Panc1 (cell line): ENCODE measurements around the gene SLC22A5. TPM values are rescaled to one million over a fixed set of nuclear protein-coding genes. Genes with fewer than 3 reads are reported as not detected.

ENCODE experiments used
- ATAC-seq: fragments of 200-7000 bp; cut with Tn5 transposase; 2 replicates; pipeline ENCODE4 v1.9.1; 2020; ENCODE audit warnings: mild to moderate bottlenecking, moderate library complexity
- BruUV-seq: library from RNA; stranded (reverse); fragments of 400-500 nt; replicated peaks from 2 replicates; lab custom pipeline; 2021; lab: Mats Ljungman, UMichigan
- CTCF ChIA-PET: fragments of 300-600 bp; sonication (Branson Sonifier 250); formaldehyde crosslinking; loops from one replicate; lab custom pipeline; 2022; ENCODE audit warnings: antibody characterized with exemption; lab: Charles Lee
- POLR2A ChIA-PET: fragments of 300-600 bp; sonication (Branson Sonifier 250); formaldehyde crosslinking; loops from one replicate; lab custom pipeline; 2022; ENCODE audit warnings: antibody characterized with exemption; lab: Charles Lee
- DNase-seq: peaks from one replicate; pipeline ENCODE4 v3.0.0-alpha.2; 2010; ENCODE audit warnings: low read depth, low spot score
- H3K27ac ChIP-seq: 2 replicates; pipeline ENCODE4 v1.5.1; 2011; ENCODE audit warnings: mild to moderate bottlenecking, low read length, inconsistent platforms
- H3K27me3 ChIP-seq: fragments of 200-500 bp; sonication (Bioruptor generic); 2 replicates; pipeline ENCODE4 v1.6.0; 2014; ENCODE audit warnings: low read length, inconsistent platforms; ENCODE audit not compliant: control insufficient read depth, insufficient read depth
- H3K36me3 ChIP-seq: fragments of 200-500 bp; sonication (Bioruptor generic); 2 replicates; pipeline ENCODE4 v1.5.1; 2014; ENCODE audit warnings: inconsistent platforms, mild to moderate bottlenecking, low read length, moderate library complexity; ENCODE audit not compliant: control insufficient read depth, insufficient read depth
- H3K4me1 ChIP-seq: 2 replicates; pipeline ENCODE4 v1.5.1; 2011; ENCODE audit warnings: inconsistent platforms, mild to moderate bottlenecking, low read length, moderate library complexity; ENCODE audit not compliant: control insufficient read depth, insufficient read depth
- H3K4me3 ChIP-seq, 2 experiments: 2 replicates each; pipeline ENCODE4 v1.5.1; 2011 to 2012; ENCODE audit warnings: low read depth in 2 of 2, low read length in 2 of 2, mild to moderate bottlenecking in 2 of 2, inconsistent platforms in 1 of 2, moderate library complexity in 1 of 2
- H3K9me3 ChIP-seq: fragments of 200-500 bp; sonication (Bioruptor generic); 2 replicates; pipeline ENCODE4 v1.5.1; 2014; ENCODE audit warnings: low read depth, mild to moderate bottlenecking, inconsistent platforms, low read length, moderate library complexity; ENCODE audit not compliant: control insufficient read depth, insufficient read depth
- POLR2AphosphoS5 ChIP-seq: IDR thresholded peaks from 2 replicates; pipeline ENCODE4 v1.6.1; 2012; ENCODE audit warnings: mild to moderate bottlenecking, low read depth, low read length, moderate library complexity
- SIN3A ChIP-seq: IDR thresholded peaks from 2 replicates; pipeline ENCODE4 v1.6.1; 2012; ENCODE audit warnings: low read depth, mild to moderate bottlenecking, low read length, moderate library complexity, borderline replicate concordance; ENCODE audit not compliant: insufficient read depth
- TCF7L2 ChIP-seq: IDR thresholded peaks from 2 replicates; pipeline ENCODE4 v1.6.1; 2011; ENCODE audit warnings: mild to moderate bottlenecking, low read depth, low read length, inconsistent platforms
- in situ Hi-C: cut with HindIII; loops from 2 replicates; pipeline ENCODE4 v1.10.0; 2016; ENCODE audit warnings: low sequenced_read_pairs, low pct_unique_long_range_greater_than_20kb
- intact Hi-C: fragments of 100-400 bp; cut with micrococcal nuclease; formaldehyde crosslinking; loops from one replicate; pipeline ENCODE4 v1.10.0; 2022; ENCODE audit not compliant: unreplicated experiment
- total RNA-seq: library from RNA; stranded (reverse); gene quantifications from one replicate; pipeline ENCODE4 v1.2.1, GENCODE V29; 2021; ENCODE audit not compliant: unreplicated experiment
- TF ChIP-seq, protein P1 (sequence below): fragments of 450-650 bp; IDR thresholded peaks from 2 replicates; pipeline ENCODE4 v1.5.1; 2017; ENCODE audit warnings: mild to moderate bottlenecking
- TF ChIP-seq, protein P2 (sequence below), 2 experiments: IDR thresholded peaks; 2 replicates each; pipeline ENCODE4 v1.6.1; 2011 to 2012; ENCODE audit warnings: low read depth in 2 of 2, control low read depth in 1 of 2, low read length in 1 of 2, mild to moderate bottlenecking in 1 of 2, moderate library complexity in 1 of 2; ENCODE audit not compliant: insufficient read depth in 1 of 2

Gene SLC22A5
- total RNA-seq, 1 experiment from 2014 or later = 9.5 TPM

DNA sequence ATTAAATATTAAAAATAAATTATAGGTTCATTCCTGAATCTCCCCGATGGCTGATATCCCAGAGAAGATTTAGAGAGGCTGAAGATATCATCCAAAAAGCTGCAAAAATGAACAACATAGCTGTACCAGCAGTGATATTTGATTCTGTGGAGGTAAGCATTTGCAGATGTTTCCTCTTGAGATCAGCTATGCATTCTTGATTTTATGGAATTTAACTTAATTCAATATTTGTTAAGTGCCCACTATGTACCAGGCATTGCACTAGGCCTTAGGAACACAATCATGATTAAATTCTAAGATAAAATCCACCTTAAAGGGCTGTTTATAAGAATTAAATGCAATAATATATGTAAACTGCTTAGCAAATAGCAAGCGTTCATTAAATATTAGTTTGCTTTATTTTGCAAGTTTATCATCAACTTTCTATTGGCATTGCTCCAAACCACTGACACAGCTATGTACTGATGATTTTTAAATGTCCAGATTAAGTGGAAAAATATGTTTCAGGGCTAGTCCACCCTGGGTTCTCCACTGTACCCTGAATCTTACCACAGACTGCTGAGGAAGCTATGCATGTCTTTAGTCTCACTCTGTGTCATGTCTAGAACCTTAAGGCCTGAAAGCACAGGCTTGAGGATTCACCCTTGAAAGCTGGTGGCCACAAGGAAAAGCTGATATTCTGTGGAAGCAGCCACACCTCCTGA, 42.1 kb upstream of the SLC22A5 start:
- H3K4me1 ChIP-seq = no peaks in the 10 kb centered on the region
- DNase-seq (no peak), ATAC-seq (no peak)
- CTCF ChIA-PET = no interaction called here
- intact Hi-C loops = no loop called here
- POLR2A ChIA-PET = no interaction called here
- H3K36me3 ChIP-seq = no peaks in the 10 kb centered on the region
- no peak overlapping the region for H3K4me3 ChIP-seq
- no peaks in the 10 kb centered on the region for H3K27me3 ChIP-seq
- no peaks in the 10 kb centered on the region for H3K9me3 ChIP-seq
- no TSS peak for BruUV-seq
- in situ Hi-C loops = no loop called here
- TF ChIP-seq SIN3A (no peak), TCF7L2 (no peak), POLR2AphosphoS5 (no peak)
- TF ChIP-seq, protein P1, sequence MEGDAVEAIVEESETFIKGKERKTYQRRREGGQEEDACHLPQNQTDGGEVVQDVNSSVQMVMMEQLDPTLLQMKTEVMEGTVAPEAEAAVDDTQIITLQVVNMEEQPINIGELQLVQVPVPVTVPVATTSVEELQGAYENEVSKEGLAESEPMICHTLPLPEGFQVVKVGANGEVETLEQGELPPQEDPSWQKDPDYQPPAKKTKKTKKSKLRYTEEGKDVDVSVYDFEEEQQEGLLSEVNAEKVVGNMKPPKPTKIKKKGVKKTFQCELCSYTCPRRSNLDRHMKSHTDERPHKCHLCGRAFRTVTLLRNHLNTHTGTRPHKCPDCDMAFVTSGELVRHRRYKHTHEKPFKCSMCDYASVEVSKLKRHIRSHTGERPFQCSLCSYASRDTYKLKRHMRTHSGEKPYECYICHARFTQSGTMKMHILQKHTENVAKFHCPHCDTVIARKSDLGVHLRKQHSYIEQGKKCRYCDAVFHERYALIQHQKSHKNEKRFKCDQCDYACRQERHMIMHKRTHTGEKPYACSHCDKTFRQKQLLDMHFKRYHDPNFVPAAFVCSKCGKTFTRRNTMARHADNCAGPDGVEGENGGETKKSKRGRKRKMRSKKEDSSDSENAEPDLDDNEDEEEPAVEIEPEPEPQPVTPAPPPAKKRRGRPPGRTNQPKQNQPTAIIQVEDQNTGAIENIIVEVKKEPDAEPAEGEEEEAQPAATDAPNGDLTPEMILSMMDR = no peak
- TF ChIP-seq, protein P2, sequence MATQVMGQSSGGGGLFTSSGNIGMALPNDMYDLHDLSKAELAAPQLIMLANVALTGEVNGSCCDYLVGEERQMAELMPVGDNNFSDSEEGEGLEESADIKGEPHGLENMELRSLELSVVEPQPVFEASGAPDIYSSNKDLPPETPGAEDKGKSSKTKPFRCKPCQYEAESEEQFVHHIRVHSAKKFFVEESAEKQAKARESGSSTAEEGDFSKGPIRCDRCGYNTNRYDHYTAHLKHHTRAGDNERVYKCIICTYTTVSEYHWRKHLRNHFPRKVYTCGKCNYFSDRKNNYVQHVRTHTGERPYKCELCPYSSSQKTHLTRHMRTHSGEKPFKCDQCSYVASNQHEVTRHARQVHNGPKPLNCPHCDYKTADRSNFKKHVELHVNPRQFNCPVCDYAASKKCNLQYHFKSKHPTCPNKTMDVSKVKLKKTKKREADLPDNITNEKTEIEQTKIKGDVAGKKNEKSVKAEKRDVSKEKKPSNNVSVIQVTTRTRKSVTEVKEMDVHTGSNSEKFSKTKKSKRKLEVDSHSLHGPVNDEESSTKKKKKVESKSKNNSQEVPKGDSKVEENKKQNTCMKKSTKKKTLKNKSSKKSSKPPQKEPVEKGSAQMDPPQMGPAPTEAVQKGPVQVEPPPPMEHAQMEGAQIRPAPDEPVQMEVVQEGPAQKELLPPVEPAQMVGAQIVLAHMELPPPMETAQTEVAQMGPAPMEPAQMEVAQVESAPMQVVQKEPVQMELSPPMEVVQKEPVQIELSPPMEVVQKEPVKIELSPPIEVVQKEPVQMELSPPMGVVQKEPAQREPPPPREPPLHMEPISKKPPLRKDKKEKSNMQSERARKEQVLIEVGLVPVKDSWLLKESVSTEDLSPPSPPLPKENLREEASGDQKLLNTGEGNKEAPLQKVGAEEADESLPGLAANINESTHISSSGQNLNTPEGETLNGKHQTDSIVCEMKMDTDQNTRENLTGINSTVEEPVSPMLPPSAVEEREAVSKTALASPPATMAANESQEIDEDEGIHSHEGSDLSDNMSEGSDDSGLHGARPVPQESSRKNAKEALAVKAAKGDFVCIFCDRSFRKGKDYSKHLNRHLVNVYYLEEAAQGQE (IDR thresholded peaks at IDR 0.05; ENCODE audit: insufficient read depth in 1 of 2, low read depth in 2 of 2, low read length in 1 of 2) = no peak
- no peak overlapping the region for H3K27ac ChIP-seq

DNA sequence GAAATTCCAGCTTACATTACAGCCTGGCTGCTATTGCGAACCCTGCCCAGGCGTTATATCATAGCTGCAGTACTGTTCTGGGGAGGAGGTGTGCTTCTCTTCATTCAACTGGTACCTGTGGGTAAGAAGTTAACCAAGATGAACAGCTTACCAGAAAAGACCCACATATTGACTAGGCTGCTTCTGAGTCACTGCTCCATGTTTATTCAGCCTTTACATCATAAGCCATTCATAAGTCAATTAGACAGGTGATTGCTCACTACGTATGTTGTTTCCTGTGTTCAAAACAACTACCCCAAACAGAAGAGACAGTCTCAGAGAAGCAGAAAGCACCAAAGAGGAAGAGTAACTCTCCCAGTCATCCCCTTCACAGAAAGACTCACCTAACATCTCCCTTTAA, 34.7 kb upstream of the SLC22A5 start:
- Histone ChIP-seq H3K36me3 (no peaks in the 10 kb centered on the region), H3K27me3 (no peaks in the 10 kb centered on the region), H3K4me3 (no peak overlapping the region), H3K9me3 (no peaks in the 10 kb centered on the region), H3K27ac (no peak overlapping the region), H3K4me1 (no peaks in the 10 kb centered on the region)
- BruUV-seq = no TSS peak
- CTCF ChIA-PET = interaction anchor here (0.6 kb wide), 1 partner anchor 166 kb away, joined by 6 read pairs; no protein-coding TSS in a partner anchor
- DNase-seq = peak; percentile 38
- in situ Hi-C loops = no loop called here
- TF ChIP-seq, protein P1 = no peak
- no peak for TF ChIP-seq POLR2AphosphoS5
- TF ChIP-seq, protein P2 (IDR thresholded peaks at IDR 0.05; ENCODE audit: insufficient read depth in 1 of 2, low read depth in 2 of 2, low read length in 1 of 2) = no peak
- intact Hi-C loops = no loop called here
- no peak for ATAC-seq
- POLR2A ChIA-PET = no interaction called here
